Liver (tissue), 9 donors: ENCODE measurements around the gene ANKS3. TPM values are rescaled to one million over a fixed set of nuclear protein-coding genes. Genes with fewer than 3 reads are reported as not detected.

Source experiments
- DNase-seq: peaks from one replicate; pipeline ENCODE4 v3.0.0-alpha.2; 2017; ENCODE audit warnings: low spot score
- H3K27ac ChIP-seq, 2 donors: one replicate each; pipeline ENCODE4 v1.7.0; 2013; ENCODE audit warnings: inconsistent platforms in 2 of 2, low read length in 2 of 2, control low read depth in 1 of 2, low read depth in 1 of 2, mild to moderate bottlenecking in 1 of 2
- H3K27me3 ChIP-seq, 4 donors: one replicate each; pipeline versions ENCODE4 v1.6.1 to v1.7.0; 2013; ENCODE audit warnings: low read length in 3 of 4, inconsistent platforms in 1 of 4, mild to moderate bottlenecking in 1 of 4, moderate library complexity in 1 of 4; ENCODE audit not compliant: control insufficient read depth in 4 of 4, insufficient read depth in 4 of 4
- H3K36me3 ChIP-seq, 4 donors: one replicate each; pipeline versions ENCODE4 v1.6.1 to v1.7.0; 2013; ENCODE audit warnings: low read length in 3 of 4, mild to moderate bottlenecking in 3 of 4, low read depth in 1 of 4, moderate library complexity in 1 of 4; ENCODE audit not compliant: control insufficient read depth in 4 of 4, insufficient read depth in 3 of 4
- H3K4me1 ChIP-seq, 4 donors: one replicate each; pipeline versions ENCODE4 v1.6.1 to v1.7.0; 2013; ENCODE audit warnings: low read length in 3 of 4, mild to moderate bottlenecking in 3 of 4, moderate library complexity in 1 of 4; ENCODE audit not compliant: control insufficient read depth in 4 of 4, insufficient read depth in 4 of 4
- H3K4me3 ChIP-seq, 3 donors: one replicate each; pipeline versions ENCODE4 v1.6.1 to v1.7.0; 2013; ENCODE audit warnings: low read length in 3 of 3, control low read depth in 1 of 3, low read depth in 1 of 3, mild to moderate bottlenecking in 1 of 3
- H3K9ac ChIP-seq, 2 donors: one replicate each; pipeline ENCODE4 v1.7.0; 2013; ENCODE audit warnings: low read length in 2 of 2, mild to moderate bottlenecking in 2 of 2, moderate library complexity in 2 of 2, control low read depth in 1 of 2, low read depth in 1 of 2
- H3K9me3 ChIP-seq, 4 donors: one replicate each; pipeline versions ENCODE4 v1.6.1 to v1.7.0; 2013; ENCODE audit warnings: low read length in 3 of 4; ENCODE audit not compliant: control insufficient read depth in 4 of 4
- ATF3 ChIP-seq: IDR thresholded peaks from 2 replicates; pipeline ENCODE4 v1.6.1; 2016; ENCODE audit warnings: antibody characterized with exemption
- CTCF ChIP-seq: fragments of 150-350 bp; IDR thresholded peaks from 2 replicates; pipeline ENCODE4 v1.5.1; 2017; ENCODE audit warnings: improper control_type of control experiment, low read depth, low read length; ENCODE audit not compliant: missing input control
- EGR1 ChIP-seq, 2 donors: IDR thresholded peaks; 2 replicates each; pipeline ENCODE4 v1.6.1; 2016 to 2018; ENCODE audit warnings: antibody characterized with exemption in 2 of 2, low read depth in 2 of 2
- FOXA1 ChIP-seq: IDR thresholded peaks from 2 replicates; pipeline ENCODE4 v1.6.1; 2016; ENCODE audit warnings: antibody characterized with exemption
- FOXA2 ChIP-seq: IDR thresholded peaks from 2 replicates; pipeline ENCODE4 v1.6.1; 2016; ENCODE audit warnings: antibody characterized with exemption
- GABPA ChIP-seq, 2 donors: IDR thresholded peaks in 1 of 2; conservative IDR thresholded peaks in 1 of 2; 2 replicates each; pipeline ENCODE4 v1.6.1; 2016; ENCODE audit warnings: antibody characterized with exemption in 2 of 2, mild to moderate bottlenecking in 1 of 2, moderate library complexity in 1 of 2
- HNF4G ChIP-seq: IDR thresholded peaks from 2 replicates; pipeline ENCODE4 v1.6.1; 2016; ENCODE audit warnings: antibody characterized with exemption
- JUND ChIP-seq, 2 donors: IDR thresholded peaks; 2 replicates each; pipeline ENCODE4 v1.6.1; 2016; ENCODE audit warnings: antibody characterized with exemption in 2 of 2
- MAX ChIP-seq: IDR thresholded peaks from 2 replicates; pipeline ENCODE4 v1.6.1; 2016; ENCODE audit warnings: antibody characterized with exemption
- NR2F2 ChIP-seq: IDR thresholded peaks from 2 replicates; pipeline ENCODE4 v1.6.1; 2016; ENCODE audit warnings: antibody characterized with exemption
- RAD21 ChIP-seq, 2 donors: IDR thresholded peaks; 2 replicates each; pipeline ENCODE4 v1.6.1; 2016; ENCODE audit warnings: antibody characterized with exemption in 2 of 2, mild to moderate bottlenecking in 2 of 2
- REST ChIP-seq: IDR thresholded peaks from 2 replicates; pipeline ENCODE4 v1.6.1; 2016; ENCODE audit warnings: antibody characterized with exemption, mild to moderate bottlenecking
- RXRA ChIP-seq, 2 donors: IDR thresholded peaks; 2 replicates each; pipeline ENCODE4 v1.6.1; 2017 to 2018; ENCODE audit warnings: antibody characterized with exemption in 2 of 2, mild to moderate bottlenecking in 1 of 2
- SP1 ChIP-seq: IDR thresholded peaks from 2 replicates; pipeline ENCODE4 v1.6.1; 2018; ENCODE audit warnings: antibody characterized with exemption, mild to moderate bottlenecking
- YY1 ChIP-seq: IDR thresholded peaks from 2 replicates; pipeline ENCODE4 v1.6.1; 2016; ENCODE audit warnings: antibody characterized with exemption, mild to moderate bottlenecking
- ZBTB33 ChIP-seq: IDR thresholded peaks from 2 replicates; pipeline ENCODE4 v1.6.1; 2016; ENCODE audit warnings: antibody characterized with exemption
- WGBS: extraction: QIAGEN DNeasy Blood & Tissue Kit; methylation state at CpG from one replicate; pipeline ENCODE4 v1.1.7; 2013; 5-methylcytosine and 5-hydroxymethylcytosine counted together
- polyA plus RNA-seq, 2 donors: library from polyadenylated mRNA; stranded (reverse) in 1 of 2; unstranded in 1 of 2; fragments of 200-250 nt in 1 of 2; fragments of >200 nt in 1 of 2; fragmentation: Nextera tagmentation in 1 of 2; extraction: Ambion mirVana in 1 of 2; gene quantifications; one replicate each; pipeline versions ENCODE4 v1.2.1 to v1.2.3, GENCODE V29; 2013 to 2015
- total RNA-seq, 2 donors: library from RNA; depleted of rRNA; stranded (reverse); fragments of >200 nt; gene quantifications; one replicate each; pipeline ENCODE4 v1.2.3, GENCODE V29; 2014
- donor health status: healthy.
- donor health status: healthy.
- donor health status: healthy.
- donor health status: healthy.
- donor health status: healthy.

The ANKS3 gene
- total and polyA plus RNA-seq, 4 donors, result 4.0 to 14.0 (median 4.7) TPM

- H3K27ac ChIP-seq, result no peak overlapping the region
- H3K9ac ChIP-seq, result no peak overlapping the region
- no peaks in the 10 kb centered on the region for H3K27me3 ChIP-seq
- no peak for DNase-seq
- peaks cover 10 to 36% (median 22%) of the 10 kb centered on the region in 4 donors for H3K4me1 ChIP-seq
- WGBS, result 94% methylated on average over 25 of the region's 25 CpGs
- no peak for TF ChIP-seq JUND (IDR thresholded peaks at IDR 0.05)
- TF ChIP-seq HNF4G, result no peak
- no peak for TF ChIP-seq RXRA (IDR thresholded peaks at IDR 0.05)
- no peak for TF ChIP-seq YY1
- no peak for TF ChIP-seq FOXA1
- no peak for TF ChIP-seq REST
- TF ChIP-seq GABPA (IDR thresholded peaks at IDR 0.05 in 1 of 2, conservative IDR thresholded peaks at IDR 0.05 in 1 of 2), result no peak
- no peak for TF ChIP-seq ATF3
- no peak for TF ChIP-seq ZBTB33
- TF ChIP-seq NR2F2, result no peak
- TF ChIP-seq FOXA2, result no peak
- no peak for TF ChIP-seq MAX
- TF ChIP-seq RAD21 (IDR thresholded peaks at IDR 0.05), result no peak
- no peak for TF ChIP-seq CTCF
- no peak for TF ChIP-seq EGR1 (IDR thresholded peaks at IDR 0.05; ENCODE audit: low read depth in 2 of 2)
- no peak for TF ChIP-seq SP1
- no peaks in the 10 kb centered on the region for H3K9me3 ChIP-seq
- no peak overlapping the region for H3K4me3 ChIP-seq
- H3K36me3 ChIP-seq, result peaks cover 0 to 20% (median 12%) of the 10 kb centered on the region in 4 donors
Observed at GRCh38 chr16:4656695-4657686, 77.1 kb downstream of the ANKS3 start.
